ENCODE measurements around the gene ARHGAP24. TPM values are rescaled to one million over a fixed set of nuclear protein-coding genes. Genes with fewer than 3 reads are reported as not detected.

ARHGAP24 gene
- polyA plus RNA-seq, 2 of the 4 experiments (the other 2 are of a cell fraction), result 1.7 to 12.1 TPM

GRCh38 chr4:85520765-85521749 is 46.1 kb downstream of the ARHGAP24 start:
- TF ChIP-seq KDM1A (IDR thresholded peaks at IDR 0.05; ENCODE audit: low read depth) (no peak), TFCP2L1 (CRISPR knock-in tag; IDR thresholded peaks at IDR 0.05) (no peak), HMGXB4 (CRISPR knock-in tag; IDR thresholded peaks at IDR 0.05; ENCODE audit: borderline replicate concordance) (no peak), CHD4 (IDR thresholded peaks at IDR 0.05; ENCODE audit: borderline replicate concordance) (no peak), CEBPB (IDR thresholded peaks at IDR 0.05) (no peak), RARB (CRISPR knock-in tag; IDR thresholded peaks at IDR 0.05) (no peak), ZFP36 (IDR thresholded peaks at IDR 0.05; ENCODE audit: borderline replicate concordance, partially characterized antibody) (no peak), HDAC2 (IDR thresholded peaks at IDR 0.05) (no peak), SMC3 (IDR thresholded peaks at IDR 0.05) (no peak), NR3C1 (IDR thresholded peaks at IDR 0.05) (no peak), RNF2 (IDR thresholded peaks at IDR 0.05; ENCODE audit: borderline replicate concordance, low read depth) (no peak), HES2 (IDR thresholded peaks at IDR 0.05) (no peak), MAZ (IDR thresholded peaks at IDR 0.05; ENCODE audit: borderline replicate concordance, low read depth, low read length) (no peak), REST (IDR thresholded peaks at IDR 0.05) (no peak), NPAS2 (CRISPR knock-in tag; IDR thresholded peaks at IDR 0.05; ENCODE audit: borderline replicate concordance) (no peak), HEYL (CRISPR knock-in tag; IDR thresholded peaks at IDR 0.05) (no peak), ZNF302 (CRISPR knock-in tag; IDR thresholded peaks at IDR 0.05) (no peak), ESRRA (IDR thresholded peaks at IDR 0.05; ENCODE audit: borderline replicate concordance, low read length) (no peak), NFE2L2 (conservative IDR thresholded peaks at IDR 0.05; ENCODE audit: low read length) (no peak)
- TF ChIP-seq, protein P1, sequence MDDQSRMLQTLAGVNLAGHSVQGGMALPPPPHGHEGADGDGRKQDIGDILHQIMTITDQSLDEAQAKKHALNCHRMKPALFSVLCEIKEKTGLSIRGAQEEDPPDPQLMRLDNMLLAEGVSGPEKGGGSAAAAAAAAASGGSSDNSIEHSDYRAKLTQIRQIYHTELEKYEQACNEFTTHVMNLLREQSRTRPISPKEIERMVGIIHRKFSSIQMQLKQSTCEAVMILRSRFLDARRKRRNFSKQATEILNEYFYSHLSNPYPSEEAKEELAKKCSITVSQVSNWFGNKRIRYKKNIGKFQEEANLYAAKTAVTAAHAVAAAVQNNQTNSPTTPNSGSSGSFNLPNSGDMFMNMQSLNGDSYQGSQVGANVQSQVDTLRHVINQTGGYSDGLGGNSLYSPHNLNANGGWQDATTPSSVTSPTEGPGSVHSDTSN (IDR thresholded peaks at IDR 0.05), result no peak
- H3K4me1 ChIP-seq, result no peaks in the 10 kb centered on the region
- no peaks in the 10 kb centered on the region for H3K9me3 ChIP-seq
- no peak overlapping the region for H3K27ac ChIP-seq
- ATAC-seq (no peak), DNase-seq (ENCODE audit: low read depth in 1 of 2, low spot score in 1 of 2) (no peak), FAIRE-seq (no peak)
- WGBS (ENCODE audit: missing lambda C conversion rate), result 89% methylated on average over 5 of the region's 5 CpGs
- ChIA-PET POLR2A (no interaction called here), CTCF (no interaction called here)
- H3K4me2 ChIP-seq, result no peak overlapping the region
- H3K4me3 ChIP-seq, result no peak overlapping the region

Data from A549 (cell line).